H1 (cell line): Measurements from ENCODE around the gene PARP15.

Experiments used
- BRCA1 ChIP-seq: IDR thresholded peaks from 2 replicates; pipeline ENCODE4 v1.6.1; 2012; ENCODE audit warnings: low read depth, low read length, improper control_type of control experiment
- JUN ChIP-seq: IDR thresholded peaks from 2 replicates; pipeline ENCODE4 v1.6.1; 2011; ENCODE audit warnings: low read depth, mild to moderate bottlenecking, improper control_type of control experiment, low read length
- POLR2AphosphoS5 ChIP-seq: IDR thresholded peaks from 2 replicates; pipeline ENCODE4 v1.6.1; 2011; ENCODE audit warnings: low read depth, low read length
- RBBP5 ChIP-seq: IDR thresholded peaks from 2 replicates; pipeline ENCODE4 v1.7.1; 2012; ENCODE audit warnings: low read depth, mild to moderate bottlenecking, inconsistent platforms, low read length, moderate library complexity, borderline replicate concordance
- RNF2 ChIP-seq: fragments of 200-900, 300-1000 bp; sonication (generic); IDR thresholded peaks from 2 replicates; pipeline ENCODE4 v1.7.1; 2016; ENCODE audit warnings: borderline replicate concordance, low read depth, mild to moderate bottlenecking, antibody characterized with exemption, low read length; ENCODE audit not compliant: poor library complexity, severe bottlenecking; ENCODE audit errors: missing control alignments
- RXRA ChIP-seq: IDR thresholded peaks from 2 replicates; pipeline ENCODE4 v1.6.1; 2011; ENCODE audit warnings: low read depth, mild to moderate bottlenecking, low read length, moderate library complexity; ENCODE audit not compliant: insufficient read depth
- ZNF274 ChIP-seq: IDR thresholded peaks from 2 replicates; pipeline ENCODE4 v1.7.0; 2012; ENCODE audit warnings: low read length, borderline replicate concordance; ENCODE audit errors: extremely low read depth
- TF ChIP-seq, protein P1 (sequence below), 3 experiments: IDR thresholded peaks; 1 replicate in 2 of 3; 2 replicates in 1 of 3; pipeline versions ENCODE4 v1.5.1 to v1.6.1; 2011; ENCODE audit warnings: low read length in 3 of 3, mild to moderate bottlenecking in 3 of 3, inconsistent platforms in 2 of 3, low read depth in 1 of 3, moderate library complexity in 1 of 3; ENCODE audit not compliant: insufficient read depth in 1 of 3; ENCODE audit errors: control extremely low read depth in 1 of 3

DNA sequence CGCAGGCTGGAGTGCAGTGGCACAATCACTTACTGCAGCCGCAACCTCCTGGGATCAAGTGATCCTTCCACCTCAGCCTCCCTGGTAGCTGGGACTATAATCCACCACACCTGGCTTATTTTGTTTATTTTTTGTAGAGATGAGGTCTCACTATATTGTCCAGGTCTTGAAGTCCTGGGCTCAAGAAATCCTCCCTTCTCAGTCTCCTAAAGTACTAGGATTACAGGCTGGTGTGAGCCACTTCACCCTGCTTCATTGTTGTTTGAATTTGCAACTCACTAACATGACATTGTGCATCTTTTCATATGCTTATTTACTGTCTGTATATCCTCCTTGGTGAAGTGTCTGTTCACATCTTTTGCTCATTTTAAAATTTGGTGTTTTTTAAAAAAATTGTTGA lies 10.1 kb downstream of the PARP15 start:
- TF ChIP-seq ZNF274 (no peak), RNF2 (no peak), BRCA1 (no peak), RXRA (no peak), JUN (no peak), POLR2AphosphoS5 (no peak), RBBP5 (no peak)
- TF ChIP-seq, protein P1, sequence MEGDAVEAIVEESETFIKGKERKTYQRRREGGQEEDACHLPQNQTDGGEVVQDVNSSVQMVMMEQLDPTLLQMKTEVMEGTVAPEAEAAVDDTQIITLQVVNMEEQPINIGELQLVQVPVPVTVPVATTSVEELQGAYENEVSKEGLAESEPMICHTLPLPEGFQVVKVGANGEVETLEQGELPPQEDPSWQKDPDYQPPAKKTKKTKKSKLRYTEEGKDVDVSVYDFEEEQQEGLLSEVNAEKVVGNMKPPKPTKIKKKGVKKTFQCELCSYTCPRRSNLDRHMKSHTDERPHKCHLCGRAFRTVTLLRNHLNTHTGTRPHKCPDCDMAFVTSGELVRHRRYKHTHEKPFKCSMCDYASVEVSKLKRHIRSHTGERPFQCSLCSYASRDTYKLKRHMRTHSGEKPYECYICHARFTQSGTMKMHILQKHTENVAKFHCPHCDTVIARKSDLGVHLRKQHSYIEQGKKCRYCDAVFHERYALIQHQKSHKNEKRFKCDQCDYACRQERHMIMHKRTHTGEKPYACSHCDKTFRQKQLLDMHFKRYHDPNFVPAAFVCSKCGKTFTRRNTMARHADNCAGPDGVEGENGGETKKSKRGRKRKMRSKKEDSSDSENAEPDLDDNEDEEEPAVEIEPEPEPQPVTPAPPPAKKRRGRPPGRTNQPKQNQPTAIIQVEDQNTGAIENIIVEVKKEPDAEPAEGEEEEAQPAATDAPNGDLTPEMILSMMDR (IDR thresholded peaks at IDR 0.05; ENCODE audit: control extremely low read depth in 1 of 3, insufficient read depth in 1 of 3, low read depth in 1 of 3, low read length in 3 of 3), result no peak
